ENCODE measurements around the gene PCGF3.

DNA sequence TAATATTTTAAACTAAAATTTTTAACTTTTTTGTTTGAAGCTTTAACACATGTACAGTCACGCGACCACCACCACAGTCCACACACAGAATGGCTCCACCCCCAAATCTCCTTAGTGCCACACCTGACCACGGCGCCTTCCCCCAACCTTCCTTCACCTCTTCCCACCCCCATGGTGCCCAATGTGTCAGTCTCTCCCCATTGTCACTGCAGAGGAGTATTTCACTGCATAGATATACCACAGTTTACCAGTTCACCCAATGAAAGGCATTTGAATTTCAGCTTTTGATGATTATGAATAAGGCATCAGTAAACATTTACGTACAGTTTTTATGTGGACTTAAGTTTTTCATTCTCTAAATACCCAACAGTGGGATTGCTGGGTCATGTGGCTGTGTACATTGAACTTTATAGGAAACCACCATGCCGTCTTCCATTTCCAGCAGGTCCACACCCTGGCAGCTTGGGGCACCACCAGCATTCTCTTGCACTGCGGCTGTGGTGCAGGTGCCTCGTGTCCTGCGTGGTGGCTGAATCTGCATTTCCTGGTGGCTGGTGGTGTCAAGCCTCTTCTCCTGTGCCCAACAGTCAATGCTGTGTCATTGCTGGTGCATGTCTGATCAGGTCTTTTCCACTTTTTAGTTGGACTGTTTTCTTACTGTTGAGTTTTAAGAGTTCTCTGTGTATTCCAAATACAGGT is 71.3 kb downstream of the PCGF3 start:
- no peak for TF ChIP-seq POLR2A (IDR thresholded peaks at IDR 0.05)
- TF ChIP-seq, protein P1, sequence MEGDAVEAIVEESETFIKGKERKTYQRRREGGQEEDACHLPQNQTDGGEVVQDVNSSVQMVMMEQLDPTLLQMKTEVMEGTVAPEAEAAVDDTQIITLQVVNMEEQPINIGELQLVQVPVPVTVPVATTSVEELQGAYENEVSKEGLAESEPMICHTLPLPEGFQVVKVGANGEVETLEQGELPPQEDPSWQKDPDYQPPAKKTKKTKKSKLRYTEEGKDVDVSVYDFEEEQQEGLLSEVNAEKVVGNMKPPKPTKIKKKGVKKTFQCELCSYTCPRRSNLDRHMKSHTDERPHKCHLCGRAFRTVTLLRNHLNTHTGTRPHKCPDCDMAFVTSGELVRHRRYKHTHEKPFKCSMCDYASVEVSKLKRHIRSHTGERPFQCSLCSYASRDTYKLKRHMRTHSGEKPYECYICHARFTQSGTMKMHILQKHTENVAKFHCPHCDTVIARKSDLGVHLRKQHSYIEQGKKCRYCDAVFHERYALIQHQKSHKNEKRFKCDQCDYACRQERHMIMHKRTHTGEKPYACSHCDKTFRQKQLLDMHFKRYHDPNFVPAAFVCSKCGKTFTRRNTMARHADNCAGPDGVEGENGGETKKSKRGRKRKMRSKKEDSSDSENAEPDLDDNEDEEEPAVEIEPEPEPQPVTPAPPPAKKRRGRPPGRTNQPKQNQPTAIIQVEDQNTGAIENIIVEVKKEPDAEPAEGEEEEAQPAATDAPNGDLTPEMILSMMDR (IDR thresholded peaks at IDR 0.05): no peak
